PFSK-1 (cell line): ENCODE measurements around the gene CD79B.
"Not testable (repeated sequence)": the region's sequence is repeated elsewhere in the genome, so short reads cannot be mapped to it uniquely, and the experiment has no call there.

Experiments
- FOXP2 ChIP-seq: optimal IDR thresholded peaks from 2 replicates; pipeline ENCODE3; 2011; ENCODE audit warnings: borderline replicate concordance, control low read depth, inconsistent platforms; ENCODE audit not compliant: insufficient read depth; ENCODE audit errors: extremely low read length, extremely low read depth
- POLR2AphosphoS5 ChIP-seq: IDR thresholded peaks from 2 replicates; pipeline ENCODE4 v1.6.1; 2012; ENCODE audit warnings: low read depth, mild to moderate bottlenecking, control low read depth, low read length, moderate library complexity
- REST ChIP-seq, 2 experiments: IDR thresholded peaks; 2 replicates each; pipeline versions ENCODE4 v1.6.1 to v1.8.0; 2011 to 2012; ENCODE audit warnings: low read depth in 2 of 2, low read length in 2 of 2, control low read depth in 1 of 2, inconsistent platforms in 1 of 2, mild to moderate bottlenecking in 1 of 2, moderate library complexity in 1 of 2; ENCODE audit not compliant: insufficient read depth in 1 of 2
- SIN3A ChIP-seq: IDR thresholded peaks from 2 replicates; pipeline ENCODE4 v1.6.1; 2012; ENCODE audit warnings: mild to moderate bottlenecking, low read length, moderate library complexity, borderline replicate concordance; ENCODE audit not compliant: insufficient read depth
- TAF1 ChIP-seq: IDR thresholded peaks from 2 replicates; pipeline ENCODE4 v1.6.1; 2012; ENCODE audit warnings: low read length, control low read depth, borderline replicate concordance; ENCODE audit not compliant: insufficient read depth

Gene CD79B

DNA sequence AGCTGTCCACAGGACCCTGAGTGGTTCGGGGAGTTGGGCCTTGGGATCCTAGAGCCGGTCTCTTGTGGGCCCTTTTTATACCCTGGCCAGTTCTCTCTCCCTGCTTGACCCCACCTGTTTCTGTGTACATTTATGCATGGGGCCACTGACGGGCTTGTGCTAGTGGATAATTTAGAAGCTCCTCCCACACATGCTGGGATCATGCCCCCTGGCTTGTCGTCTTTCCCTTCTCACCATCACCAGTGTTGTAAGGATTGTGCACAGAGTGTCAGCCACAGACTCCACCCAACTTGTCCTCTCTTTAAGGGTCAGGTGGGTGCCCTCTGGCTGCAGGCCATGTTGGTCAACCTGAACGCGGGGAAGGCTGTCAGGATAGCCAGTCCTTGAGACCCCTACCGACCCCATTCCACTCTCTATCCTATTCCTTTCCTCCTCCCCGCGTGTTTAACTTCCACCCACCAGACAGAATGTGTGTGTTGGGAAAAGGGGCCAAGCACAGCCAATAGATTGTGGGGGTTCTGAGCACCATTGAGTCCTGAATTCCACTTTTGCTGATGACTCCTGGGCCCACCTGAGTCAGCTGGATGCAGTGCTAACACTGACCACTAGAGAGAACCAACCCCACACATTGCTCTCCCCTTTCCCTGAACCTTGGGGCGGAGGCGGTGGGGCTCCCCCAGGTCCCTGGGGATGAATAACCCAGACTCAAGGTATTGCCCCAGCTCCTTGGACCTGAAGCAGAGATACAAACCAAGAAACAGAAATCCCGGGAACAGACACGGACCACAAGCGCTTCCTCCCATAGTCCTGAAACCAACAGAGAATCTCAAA lies 35.4 kb downstream of the CD79B start, which contains the start of gene CSH1:
Gene CSH1 (minus strand): TSS at position 51 of the 831 bp plus-strand sequence. CDS start 63 bp downstream, outside the sequence.
- TF ChIP-seq POLR2AphosphoS5; REST (IDR thresholded peaks at IDR 0.05; ENCODE audit: insufficient read depth in 1 of 2, low read depth in 2 of 2, low read length in 2 of 2); TAF1: not testable (repeated sequence)

GRCh38 chr17:63881935-63882601 lies 50.1 kb downstream of the CD79B start, which contains the start of gene GH2:
GH2 (minus strand) TSS chr17:63881944; CDS start chr17:63881801, 143 bp downstream.
- TF ChIP-seq TAF1: no peak
- TF ChIP-seq REST (IDR thresholded peaks at IDR 0.05; ENCODE audit: insufficient read depth in 1 of 2, low read depth in 2 of 2, low read length in 2 of 2): no peak
- no peak for TF ChIP-seq SIN3A
- no peak for TF ChIP-seq POLR2AphosphoS5
- no peak for TF ChIP-seq FOXP2

DNA sequence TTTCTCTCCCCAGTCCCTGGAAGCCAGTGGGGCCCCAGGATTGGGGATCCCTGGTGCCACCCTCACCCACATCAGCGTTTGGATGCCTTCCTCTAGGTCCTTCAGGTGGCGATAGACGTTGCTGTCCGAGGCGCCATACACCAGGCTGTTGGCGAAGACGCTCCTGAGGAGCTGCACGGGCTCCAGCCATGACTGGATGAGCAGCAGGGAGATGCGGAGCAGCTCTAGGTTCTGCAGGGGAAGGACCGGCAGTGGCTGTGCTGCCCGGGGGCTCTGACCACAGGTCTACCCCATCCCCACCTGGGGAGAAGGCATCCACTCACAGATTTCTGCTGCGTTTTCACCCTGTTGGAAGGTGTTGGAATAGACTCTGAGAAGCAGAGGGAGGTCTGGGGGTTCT lies 51.4 kb downstream of the CD79B start:
- TF ChIP-seq SIN3A (no peak), REST (IDR thresholded peaks at IDR 0.05; ENCODE audit: insufficient read depth in 1 of 2, low read depth in 2 of 2, low read length in 2 of 2) (no peak)
